Lower lobe of right lung (tissue), 2 donors: Measurements from ENCODE around the gene ARHGAP28. TPM values are rescaled to one million over a fixed set of nuclear protein-coding genes. Genes with fewer than 3 reads are reported as not detected.

ENCODE experiments used
- ATAC-seq, 2 donors: fragments of 200-7000 bp; cut with Tn5 transposase; one replicate each; pipeline ENCODE4 v1.9.1; 2020 to 2022; ENCODE audit warnings: mild to moderate bottlenecking in 2 of 2, moderate library complexity in 2 of 2
- DNase-seq: peaks from one replicate; pipeline ENCODE4 v3.0.0-alpha.2; 2020
- H3K27ac ChIP-seq: fragments of 200-600 bp; one replicate; pipeline ENCODE4 v1.8.0; 2022
- H3K27me3 ChIP-seq: fragments of 200-600 bp; one replicate; pipeline ENCODE4 v1.8.0; 2022; ENCODE audit warnings: low read depth
- H3K36me3 ChIP-seq: fragments of 200-600 bp; one replicate; pipeline ENCODE4 v1.8.0; 2022; ENCODE audit warnings: mild to moderate bottlenecking
- H3K4me1 ChIP-seq: fragments of 200-600 bp; one replicate; pipeline ENCODE4 v1.8.0; 2022
- H3K4me3 ChIP-seq: fragments of 200-600 bp; one replicate; pipeline ENCODE4 v1.8.0; 2022; ENCODE audit warnings: mild to moderate bottlenecking
- H3K9me3 ChIP-seq: fragments of 200-600 bp; one replicate; pipeline ENCODE4 v1.8.0; 2022
- CTCF ChIP-seq: fragments of 200-600 bp; IDR thresholded peaks from one replicate; pipeline ENCODE4 v1.8.0; 2022; ENCODE audit warnings: antibody characterized with exemption, mild to moderate bottlenecking
- intact Hi-C: fragments of 100-400 bp; cut with DNase I; formaldehyde crosslinking; loops from one replicate; pipeline ENCODE4 v1.11.0; 2022
- total RNA-seq: library from RNA; stranded (reverse); fragmentation: NEBNext Ultra II Directional; extraction: Animal tissue kit (Norgen Biotek cat#: 25700); gene quantifications from one replicate; pipeline ENCODE4 v1.2.1, GENCODE V29; 2021
- donor health status: DM: no; HTN: yes; CAD: no; lungs with severe emphysema.

The ARHGAP28 gene
- total RNA-seq, 1 donor from 2014 or later = 13.1 TPM

- Histone ChIP-seq H3K27ac (no peak overlapping the region), H3K4me1 (no peaks in the 10 kb centered on the region), H3K9me3 (no peaks in the 10 kb centered on the region), H3K4me3 (no peak overlapping the region), H3K27me3 (no peaks in the 10 kb centered on the region), H3K36me3 (no peaks in the 10 kb centered on the region)
- no peak for TF ChIP-seq CTCF
- no peak for ATAC-seq
- intact Hi-C loops = no loop called here
- no peak for DNase-seq
These were observed 210.9 kb downstream of the ARHGAP28 start for GRCh38 chr18:6940451-6940850.

GRCh38 chr18:6941996-6942395 is 212.5 kb downstream of the ARHGAP28 start:
- no peak overlapping the region for H3K4me3 ChIP-seq
- ATAC-seq (no peak), DNase-seq (no peak)
- H3K27ac ChIP-seq = no peak overlapping the region
- no peaks in the 10 kb centered on the region for H3K4me1 ChIP-seq
- intact Hi-C loops = no loop called here
- H3K36me3 ChIP-seq = no peaks in the 10 kb centered on the region
- H3K9me3 ChIP-seq = no peaks in the 10 kb centered on the region
- no peaks in the 10 kb centered on the region for H3K27me3 ChIP-seq
- TF ChIP-seq CTCF = no peak

GRCh38 chr18:6942742-6943141 is 213.2 kb downstream of the ARHGAP28 start:
- TF ChIP-seq CTCF = no peak
- no peak for ATAC-seq
- intact Hi-C loops = no loop called here
- Histone ChIP-seq H3K27ac (no peak overlapping the region), H3K4me1 (no peaks in the 10 kb centered on the region), H3K36me3 (no peaks in the 10 kb centered on the region), H3K27me3 (no peaks in the 10 kb centered on the region), H3K4me3 (no peak overlapping the region), H3K9me3 (no peaks in the 10 kb centered on the region)
- no peak for DNase-seq

GRCh38 chr18:6943143-6943542 is 213.6 kb downstream of the ARHGAP28 start:
- no peak overlapping the region for H3K27ac ChIP-seq
- intact Hi-C loops = no loop called here
- no peak for DNase-seq

GRCh38 chr18:6947338-6948030 is 218.0 kb downstream of the ARHGAP28 start:
- no peak overlapping the region for H3K27ac ChIP-seq
- intact Hi-C loops = no loop called here
- H3K4me1 ChIP-seq = no peaks in the 10 kb centered on the region
- H3K36me3 ChIP-seq = no peaks in the 10 kb centered on the region
- H3K27me3 ChIP-seq = no peaks in the 10 kb centered on the region
- H3K9me3 ChIP-seq = no peaks in the 10 kb centered on the region
- no peak for TF ChIP-seq CTCF
- DNase-seq = no peak
- H3K4me3 ChIP-seq = no peak overlapping the region
- no peak for ATAC-seq

More at GRCh38 chr18:6943143-6943542, 213.6 kb downstream of the ARHGAP28 start:
- peak in 1 of 2 donors; percentile 16 for ATAC-seq
- H3K9me3 ChIP-seq = no peaks in the 10 kb centered on the region
- no peaks in the 10 kb centered on the region for H3K4me1 ChIP-seq
- H3K36me3 ChIP-seq = no peaks in the 10 kb centered on the region
- H3K27me3 ChIP-seq = no peaks in the 10 kb centered on the region
- no peak overlapping the region for H3K4me3 ChIP-seq
- TF ChIP-seq CTCF = no peak
